Panc1 (cell line): ENCODE results near the gene WASL. TPM values are rescaled to one million over a fixed set of nuclear protein-coding genes. Genes with fewer than 3 reads are reported as not detected.

Source experiments
- ATAC-seq: fragments of 200-7000 bp; cut with Tn5 transposase; 2 replicates; pipeline ENCODE4 v1.9.1; 2020; ENCODE audit warnings: mild to moderate bottlenecking, moderate library complexity
- BruUV-seq: library from RNA; stranded (reverse); fragments of 400-500 nt; replicated peaks from 2 replicates; lab custom pipeline; 2021; lab: Mats Ljungman, UMichigan
- CTCF ChIA-PET: fragments of 300-600 bp; sonication (Branson Sonifier 250); formaldehyde crosslinking; loops from one replicate; lab custom pipeline; 2022; ENCODE audit warnings: antibody characterized with exemption; lab: Charles Lee
- POLR2A ChIA-PET: fragments of 300-600 bp; sonication (Branson Sonifier 250); formaldehyde crosslinking; loops from one replicate; lab custom pipeline; 2022; ENCODE audit warnings: antibody characterized with exemption; lab: Charles Lee
- DNase-seq: peaks from one replicate; pipeline ENCODE4 v3.0.0-alpha.2; 2010; ENCODE audit warnings: low read depth, low spot score
- H3K27ac ChIP-seq: 2 replicates; pipeline ENCODE4 v1.5.1; 2011; ENCODE audit warnings: mild to moderate bottlenecking, low read length, inconsistent platforms
- H3K27me3 ChIP-seq: fragments of 200-500 bp; sonication (Bioruptor generic); 2 replicates; pipeline ENCODE4 v1.6.0; 2014; ENCODE audit warnings: low read length, inconsistent platforms; ENCODE audit not compliant: control insufficient read depth, insufficient read depth
- H3K36me3 ChIP-seq: fragments of 200-500 bp; sonication (Bioruptor generic); 2 replicates; pipeline ENCODE4 v1.5.1; 2014; ENCODE audit warnings: inconsistent platforms, mild to moderate bottlenecking, low read length, moderate library complexity; ENCODE audit not compliant: control insufficient read depth, insufficient read depth
- H3K4me1 ChIP-seq: 2 replicates; pipeline ENCODE4 v1.5.1; 2011; ENCODE audit warnings: inconsistent platforms, mild to moderate bottlenecking, low read length, moderate library complexity; ENCODE audit not compliant: control insufficient read depth, insufficient read depth
- H3K4me3 ChIP-seq, 2 experiments: 2 replicates each; pipeline ENCODE4 v1.5.1; 2011 to 2012; ENCODE audit warnings: low read depth in 2 of 2, low read length in 2 of 2, mild to moderate bottlenecking in 2 of 2, inconsistent platforms in 1 of 2, moderate library complexity in 1 of 2
- H3K9me3 ChIP-seq: fragments of 200-500 bp; sonication (Bioruptor generic); 2 replicates; pipeline ENCODE4 v1.5.1; 2014; ENCODE audit warnings: low read depth, mild to moderate bottlenecking, inconsistent platforms, low read length, moderate library complexity; ENCODE audit not compliant: control insufficient read depth, insufficient read depth
- POLR2AphosphoS5 ChIP-seq: IDR thresholded peaks from 2 replicates; pipeline ENCODE4 v1.6.1; 2012; ENCODE audit warnings: mild to moderate bottlenecking, low read depth, low read length, moderate library complexity
- REST ChIP-seq, 2 experiments: IDR thresholded peaks; 2 replicates each; pipeline ENCODE4 v1.6.1; 2011 to 2012; ENCODE audit warnings: low read depth in 2 of 2, control low read depth in 1 of 2, low read length in 1 of 2, mild to moderate bottlenecking in 1 of 2, moderate library complexity in 1 of 2; ENCODE audit not compliant: insufficient read depth in 1 of 2
- SIN3A ChIP-seq: IDR thresholded peaks from 2 replicates; pipeline ENCODE4 v1.6.1; 2012; ENCODE audit warnings: low read depth, mild to moderate bottlenecking, low read length, moderate library complexity, borderline replicate concordance; ENCODE audit not compliant: insufficient read depth
- TCF7L2 ChIP-seq: IDR thresholded peaks from 2 replicates; pipeline ENCODE4 v1.6.1; 2011; ENCODE audit warnings: mild to moderate bottlenecking, low read depth, low read length, inconsistent platforms
- in situ Hi-C: cut with HindIII; loops from 2 replicates; pipeline ENCODE4 v1.10.0; 2016; ENCODE audit warnings: low sequenced_read_pairs, low pct_unique_long_range_greater_than_20kb
- intact Hi-C: fragments of 100-400 bp; cut with micrococcal nuclease; formaldehyde crosslinking; loops from one replicate; pipeline ENCODE4 v1.10.0; 2022; ENCODE audit not compliant: unreplicated experiment
- total RNA-seq: library from RNA; stranded (reverse); gene quantifications from one replicate; pipeline ENCODE4 v1.2.1, GENCODE V29; 2021; ENCODE audit not compliant: unreplicated experiment
- TF ChIP-seq, protein P1 (sequence below): fragments of 450-650 bp; IDR thresholded peaks from 2 replicates; pipeline ENCODE4 v1.5.1; 2017; ENCODE audit warnings: mild to moderate bottlenecking

The WASL gene
- total RNA-seq, 1 experiment from 2014 or later, result 29.6 TPM

DNA sequence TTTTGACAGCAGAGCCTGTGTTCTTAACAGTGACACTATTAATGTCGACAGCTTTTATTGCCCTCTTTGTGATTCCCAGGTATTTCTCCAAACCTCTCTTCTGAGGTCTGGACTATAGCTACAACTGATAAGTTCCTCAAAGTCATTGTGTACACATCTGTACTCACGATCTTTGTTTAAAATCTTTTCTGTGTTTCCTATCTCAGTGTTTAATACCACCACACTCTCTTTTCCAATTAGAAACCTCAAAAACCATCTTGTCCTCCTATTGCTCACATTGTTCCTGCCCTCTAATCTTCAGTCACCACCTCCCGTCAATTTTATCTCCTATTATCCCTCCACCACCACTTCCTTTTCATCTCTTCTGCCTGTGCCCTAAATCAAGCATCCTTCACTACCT lies 12.9 kb upstream of the WASL start:
- no peaks in the 10 kb centered on the region for H3K4me1 ChIP-seq
- ATAC-seq (no peak), DNase-seq (no peak)
- H3K4me3 ChIP-seq, result no peak overlapping the region
- H3K36me3 ChIP-seq, result no peaks in the 10 kb centered on the region
- no peaks in the 10 kb centered on the region for H3K27me3 ChIP-seq
- ChIA-PET CTCF (no interaction called here), POLR2A (no interaction called here)
- in situ Hi-C loops, result no loop called here
- H3K9me3 ChIP-seq, result no peaks in the 10 kb centered on the region
- intact Hi-C loops, result no loop called here
- H3K27ac ChIP-seq, result no peak overlapping the region
- TF ChIP-seq POLR2AphosphoS5 (no peak), TCF7L2 (no peak), REST (IDR thresholded peaks at IDR 0.05; ENCODE audit: insufficient read depth in 1 of 2, low read depth in 2 of 2, low read length in 1 of 2) (no peak), SIN3A (no peak)
- TF ChIP-seq, protein P1, sequence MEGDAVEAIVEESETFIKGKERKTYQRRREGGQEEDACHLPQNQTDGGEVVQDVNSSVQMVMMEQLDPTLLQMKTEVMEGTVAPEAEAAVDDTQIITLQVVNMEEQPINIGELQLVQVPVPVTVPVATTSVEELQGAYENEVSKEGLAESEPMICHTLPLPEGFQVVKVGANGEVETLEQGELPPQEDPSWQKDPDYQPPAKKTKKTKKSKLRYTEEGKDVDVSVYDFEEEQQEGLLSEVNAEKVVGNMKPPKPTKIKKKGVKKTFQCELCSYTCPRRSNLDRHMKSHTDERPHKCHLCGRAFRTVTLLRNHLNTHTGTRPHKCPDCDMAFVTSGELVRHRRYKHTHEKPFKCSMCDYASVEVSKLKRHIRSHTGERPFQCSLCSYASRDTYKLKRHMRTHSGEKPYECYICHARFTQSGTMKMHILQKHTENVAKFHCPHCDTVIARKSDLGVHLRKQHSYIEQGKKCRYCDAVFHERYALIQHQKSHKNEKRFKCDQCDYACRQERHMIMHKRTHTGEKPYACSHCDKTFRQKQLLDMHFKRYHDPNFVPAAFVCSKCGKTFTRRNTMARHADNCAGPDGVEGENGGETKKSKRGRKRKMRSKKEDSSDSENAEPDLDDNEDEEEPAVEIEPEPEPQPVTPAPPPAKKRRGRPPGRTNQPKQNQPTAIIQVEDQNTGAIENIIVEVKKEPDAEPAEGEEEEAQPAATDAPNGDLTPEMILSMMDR, result no peak
- no TSS peak for BruUV-seq

DNA sequence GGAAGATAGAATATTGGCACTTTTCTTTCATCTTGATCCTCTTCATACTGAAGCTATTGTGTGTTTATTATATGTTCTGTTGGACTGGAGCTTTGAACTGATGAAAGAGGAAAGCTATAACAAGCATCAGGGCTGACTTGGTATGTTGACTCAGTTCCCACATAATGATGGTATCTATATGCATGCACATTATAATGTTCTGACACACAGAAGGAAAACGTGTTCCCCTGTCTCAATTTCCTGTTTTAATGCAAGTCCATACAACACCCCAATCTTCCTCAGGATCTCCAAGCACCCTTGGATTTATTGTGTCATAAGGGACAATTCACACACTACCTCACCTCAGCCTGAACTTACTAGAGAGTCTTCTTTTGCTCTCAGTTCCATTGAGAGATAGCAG lies 8.3 kb upstream of the WASL start:
- BruUV-seq, result no TSS peak
- no peaks in the 10 kb centered on the region for H3K4me1 ChIP-seq
- no peaks in the 10 kb centered on the region for H3K9me3 ChIP-seq
- no peak overlapping the region for H3K4me3 ChIP-seq
- H3K27me3 ChIP-seq, result no peaks in the 10 kb centered on the region
- POLR2A ChIA-PET, result no interaction called here
- no peaks in the 10 kb centered on the region for H3K36me3 ChIP-seq
- DNase-seq (no peak), ATAC-seq (no peak)
- intact Hi-C loops, result no loop called here
- in situ Hi-C loops, result no loop called here
- no peak overlapping the region for H3K27ac ChIP-seq
- CTCF ChIA-PET, result no interaction called here
- no peak for TF ChIP-seq TCF7L2
- TF ChIP-seq POLR2AphosphoS5, result no peak
- TF ChIP-seq SIN3A, result no peak
- TF ChIP-seq REST (IDR thresholded peaks at IDR 0.05; ENCODE audit: insufficient read depth in 1 of 2, low read depth in 2 of 2, low read length in 1 of 2), result no peak
- TF ChIP-seq, protein P1, result no peak
